Liver (tissue), 9 donors: ENCODE measurements around the gene SUGT1. TPM values are rescaled to one million over a fixed set of nuclear protein-coding genes. Genes with fewer than 3 reads are reported as not detected.
"Not testable (repeated sequence)": the region's sequence is repeated elsewhere in the genome, so short reads cannot be mapped to it uniquely, and the experiment has no call there.

ENCODE experiments used
- DNase-seq: peaks from one replicate; pipeline ENCODE4 v3.0.0-alpha.2; 2017; ENCODE audit warnings: low spot score
- H3K27ac ChIP-seq, 2 donors: one replicate each; pipeline ENCODE4 v1.7.0; 2013; ENCODE audit warnings: inconsistent platforms in 2 of 2, low read length in 2 of 2, control low read depth in 1 of 2, low read depth in 1 of 2, mild to moderate bottlenecking in 1 of 2
- H3K27me3 ChIP-seq, 4 donors: one replicate each; pipeline versions ENCODE4 v1.6.1 to v1.7.0; 2013; ENCODE audit warnings: low read length in 3 of 4, inconsistent platforms in 1 of 4, mild to moderate bottlenecking in 1 of 4, moderate library complexity in 1 of 4; ENCODE audit not compliant: control insufficient read depth in 4 of 4, insufficient read depth in 4 of 4
- H3K36me3 ChIP-seq, 4 donors: one replicate each; pipeline versions ENCODE4 v1.6.1 to v1.7.0; 2013; ENCODE audit warnings: low read length in 3 of 4, mild to moderate bottlenecking in 3 of 4, low read depth in 1 of 4, moderate library complexity in 1 of 4; ENCODE audit not compliant: control insufficient read depth in 4 of 4, insufficient read depth in 3 of 4
- H3K4me1 ChIP-seq, 4 donors: one replicate each; pipeline versions ENCODE4 v1.6.1 to v1.7.0; 2013; ENCODE audit warnings: low read length in 3 of 4, mild to moderate bottlenecking in 3 of 4, moderate library complexity in 1 of 4; ENCODE audit not compliant: control insufficient read depth in 4 of 4, insufficient read depth in 4 of 4
- H3K4me3 ChIP-seq, 3 donors: one replicate each; pipeline versions ENCODE4 v1.6.1 to v1.7.0; 2013; ENCODE audit warnings: low read length in 3 of 3, control low read depth in 1 of 3, low read depth in 1 of 3, mild to moderate bottlenecking in 1 of 3
- H3K9ac ChIP-seq, 2 donors: one replicate each; pipeline ENCODE4 v1.7.0; 2013; ENCODE audit warnings: low read length in 2 of 2, mild to moderate bottlenecking in 2 of 2, moderate library complexity in 2 of 2, control low read depth in 1 of 2, low read depth in 1 of 2
- H3K9me3 ChIP-seq, 4 donors: one replicate each; pipeline versions ENCODE4 v1.6.1 to v1.7.0; 2013; ENCODE audit warnings: low read length in 3 of 4; ENCODE audit not compliant: control insufficient read depth in 4 of 4
- EGR1 ChIP-seq, 2 donors: IDR thresholded peaks; 2 replicates each; pipeline ENCODE4 v1.6.1; 2016 to 2018; ENCODE audit warnings: antibody characterized with exemption in 2 of 2, low read depth in 2 of 2
- FOXA2 ChIP-seq: IDR thresholded peaks from 2 replicates; pipeline ENCODE4 v1.6.1; 2016; ENCODE audit warnings: antibody characterized with exemption
- GABPA ChIP-seq, 2 donors: IDR thresholded peaks in 1 of 2; conservative IDR thresholded peaks in 1 of 2; 2 replicates each; pipeline ENCODE4 v1.6.1; 2016; ENCODE audit warnings: antibody characterized with exemption in 2 of 2, mild to moderate bottlenecking in 1 of 2, moderate library complexity in 1 of 2
- JUND ChIP-seq, 2 donors: IDR thresholded peaks; 2 replicates each; pipeline ENCODE4 v1.6.1; 2016; ENCODE audit warnings: antibody characterized with exemption in 2 of 2
- RXRA ChIP-seq, 2 donors: IDR thresholded peaks; 2 replicates each; pipeline ENCODE4 v1.6.1; 2017 to 2018; ENCODE audit warnings: antibody characterized with exemption in 2 of 2, mild to moderate bottlenecking in 1 of 2
- SP1 ChIP-seq: IDR thresholded peaks from 2 replicates; pipeline ENCODE4 v1.6.1; 2018; ENCODE audit warnings: antibody characterized with exemption, mild to moderate bottlenecking
- WGBS: extraction: QIAGEN DNeasy Blood & Tissue Kit; methylation state at CpG from one replicate; pipeline ENCODE4 v1.1.7; 2013; 5-methylcytosine and 5-hydroxymethylcytosine counted together
- polyA plus RNA-seq, 2 donors: library from polyadenylated mRNA; stranded (reverse) in 1 of 2; unstranded in 1 of 2; fragments of 200-250 nt in 1 of 2; fragments of >200 nt in 1 of 2; fragmentation: Nextera tagmentation in 1 of 2; extraction: Ambion mirVana in 1 of 2; gene quantifications; one replicate each; pipeline versions ENCODE4 v1.2.1 to v1.2.3, GENCODE V29; 2013 to 2015
- total RNA-seq, 2 donors: library from RNA; depleted of rRNA; stranded (reverse); fragments of >200 nt; gene quantifications; one replicate each; pipeline ENCODE4 v1.2.3, GENCODE V29; 2014
- TF ChIP-seq, protein P1 (sequence below): fragments of 150-350 bp; IDR thresholded peaks from 2 replicates; pipeline ENCODE4 v1.5.1; 2017; ENCODE audit warnings: improper control_type of control experiment, low read depth, low read length; ENCODE audit not compliant: missing input control
- TF ChIP-seq, protein P2 (sequence below): IDR thresholded peaks from 2 replicates; pipeline ENCODE4 v1.6.1; 2016; ENCODE audit warnings: antibody characterized with exemption
- donor health status: healthy.
- donor health status: healthy.
- donor health status: healthy.
- donor health status: healthy.
- donor health status: healthy.

Gene SUGT1
- total and polyA plus RNA-seq, 4 donors: 15.5 to 24.9 (median 20.8) TPM

DNA sequence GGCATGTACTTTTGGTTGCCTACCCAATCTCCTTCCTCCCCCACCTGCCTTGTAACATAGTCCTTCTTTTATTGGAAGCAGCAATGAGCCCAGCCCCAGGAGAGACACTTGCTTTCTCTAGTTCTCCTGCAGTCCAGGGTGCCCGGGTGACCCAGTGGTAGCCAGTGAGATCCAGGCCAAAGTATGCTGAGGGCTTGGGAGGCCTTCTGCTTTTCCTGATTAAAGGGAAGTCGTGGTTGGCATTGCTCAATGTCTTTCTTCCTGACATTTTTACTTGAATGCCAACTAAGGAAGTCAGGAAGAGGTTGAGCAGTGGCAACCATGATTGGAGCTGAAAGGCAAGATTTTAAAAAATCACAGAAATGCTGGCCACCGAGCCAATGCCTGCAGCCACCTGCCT, 61.3 kb downstream of the SUGT1 start:
- WGBS: 66% methylated on average over 3 of the region's 3 CpGs

DNA sequence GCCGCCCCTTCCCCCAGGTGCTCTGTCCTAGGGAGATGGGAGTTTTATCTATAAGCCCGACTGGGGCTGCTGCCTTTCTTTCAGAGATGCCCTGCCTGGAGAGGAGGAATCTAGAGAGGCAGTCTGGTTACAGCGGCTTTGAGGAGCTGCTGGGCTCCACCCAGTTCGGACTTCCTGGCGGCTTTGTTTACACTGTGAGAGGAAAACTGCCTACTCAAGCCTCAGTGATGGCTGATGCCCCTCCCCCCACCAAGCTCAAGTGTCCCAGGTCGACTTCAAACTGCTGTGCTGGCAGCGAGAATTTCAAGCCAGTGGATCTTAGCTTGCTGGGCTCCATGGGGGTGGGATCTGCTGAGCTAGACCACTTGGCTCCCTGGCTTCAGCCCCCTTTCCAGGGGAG, 68.3 kb downstream of the SUGT1 start:
- H3K27me3 ChIP-seq, H3K36me3 ChIP-seq, H3K27ac ChIP-seq, H3K4me3 ChIP-seq, DNase-seq, H3K9ac ChIP-seq, H3K9me3 ChIP-seq, H3K4me1 ChIP-seq: not testable (repeated sequence)
- WGBS: 66% methylated on average over 7 of the region's 7 CpGs

More for the DNA sequence above, 61.3 kb downstream of the SUGT1 start:
- TF ChIP-seq, protein P1, sequence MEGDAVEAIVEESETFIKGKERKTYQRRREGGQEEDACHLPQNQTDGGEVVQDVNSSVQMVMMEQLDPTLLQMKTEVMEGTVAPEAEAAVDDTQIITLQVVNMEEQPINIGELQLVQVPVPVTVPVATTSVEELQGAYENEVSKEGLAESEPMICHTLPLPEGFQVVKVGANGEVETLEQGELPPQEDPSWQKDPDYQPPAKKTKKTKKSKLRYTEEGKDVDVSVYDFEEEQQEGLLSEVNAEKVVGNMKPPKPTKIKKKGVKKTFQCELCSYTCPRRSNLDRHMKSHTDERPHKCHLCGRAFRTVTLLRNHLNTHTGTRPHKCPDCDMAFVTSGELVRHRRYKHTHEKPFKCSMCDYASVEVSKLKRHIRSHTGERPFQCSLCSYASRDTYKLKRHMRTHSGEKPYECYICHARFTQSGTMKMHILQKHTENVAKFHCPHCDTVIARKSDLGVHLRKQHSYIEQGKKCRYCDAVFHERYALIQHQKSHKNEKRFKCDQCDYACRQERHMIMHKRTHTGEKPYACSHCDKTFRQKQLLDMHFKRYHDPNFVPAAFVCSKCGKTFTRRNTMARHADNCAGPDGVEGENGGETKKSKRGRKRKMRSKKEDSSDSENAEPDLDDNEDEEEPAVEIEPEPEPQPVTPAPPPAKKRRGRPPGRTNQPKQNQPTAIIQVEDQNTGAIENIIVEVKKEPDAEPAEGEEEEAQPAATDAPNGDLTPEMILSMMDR: no peak
- no peak for TF ChIP-seq RXRA (IDR thresholded peaks at IDR 0.05)
- no peak for TF ChIP-seq GABPA (IDR thresholded peaks at IDR 0.05 in 1 of 2, conservative IDR thresholded peaks at IDR 0.05 in 1 of 2)
- no peak for TF ChIP-seq EGR1 (IDR thresholded peaks at IDR 0.05; ENCODE audit: low read depth in 2 of 2)
- no peak for TF ChIP-seq JUND (IDR thresholded peaks at IDR 0.05)
- TF ChIP-seq FOXA2: no peak
- Histone ChIP-seq H3K27ac (no peak overlapping the region), H3K4me1 (no peaks in the 10 kb centered on the region), H3K4me3 (no peak overlapping the region), H3K9me3 (no peaks in the 10 kb centered on the region), H3K36me3 (no peaks in the 10 kb centered on the region), H3K27me3 (no peaks in the 10 kb centered on the region), H3K9ac (no peak overlapping the region)
- no peak for DNase-seq

DNA sequence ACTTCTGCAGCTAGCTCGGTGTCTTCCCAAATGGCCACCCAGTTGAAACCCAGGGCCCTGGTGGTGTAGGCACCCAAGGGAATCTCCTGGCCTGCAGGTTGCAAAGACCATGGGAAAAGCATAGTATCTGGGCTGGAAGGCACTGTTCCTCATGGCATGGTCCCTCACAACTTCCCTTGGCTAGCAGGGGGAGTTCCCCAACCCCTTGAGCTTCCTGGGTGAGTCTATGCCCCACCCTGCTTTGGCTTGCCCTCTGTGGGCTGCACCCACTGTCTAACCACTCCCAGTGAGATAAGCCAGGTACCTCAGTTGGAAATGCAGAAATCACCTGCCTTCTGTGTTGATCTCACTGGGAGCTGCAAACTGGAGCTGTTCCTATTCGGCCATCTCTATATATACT, 68.7 kb downstream of the SUGT1 start:
- not testable (repeated sequence) for DNase-seq, H3K9me3 ChIP-seq, H3K27ac ChIP-seq, H3K9ac ChIP-seq, H3K36me3 ChIP-seq, H3K4me1 ChIP-seq, H3K27me3 ChIP-seq, H3K4me3 ChIP-seq
- 91% methylated on average over 2 of the region's 2 CpGs for WGBS

DNA sequence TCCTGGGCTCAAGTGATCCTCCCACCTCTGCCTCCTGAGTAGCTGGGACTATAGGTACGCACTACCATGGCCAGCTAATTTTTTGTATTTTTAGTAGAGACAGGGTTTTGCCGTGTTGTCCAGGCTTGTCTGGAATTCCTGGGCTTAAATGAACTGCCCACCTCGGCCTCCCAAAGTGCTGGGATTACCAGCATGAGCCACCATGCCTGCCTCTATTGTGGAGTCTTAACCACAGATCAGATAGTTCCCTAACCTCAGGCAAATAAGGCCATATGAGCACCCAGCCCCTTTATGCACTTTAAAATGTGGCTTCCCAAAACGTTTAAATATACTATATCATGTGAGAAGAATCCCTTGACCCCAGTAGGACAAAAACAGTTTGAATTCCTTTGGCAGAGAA, 70.5 kb downstream of the SUGT1 start:
- Histone ChIP-seq H3K27me3 (peaks cover 0 to 2% (median 0%) of the 10 kb centered on the region in 4 donors), H3K4me1 (no peaks in the 10 kb centered on the region), H3K4me3 (no peak overlapping the region), H3K36me3 (no peaks in the 10 kb centered on the region), H3K27ac (no peak overlapping the region), H3K9ac (no peak overlapping the region), H3K9me3 (no peaks in the 10 kb centered on the region)
- WGBS: 78% methylated on average over 4 of the region's 4 CpGs
- TF ChIP-seq, protein P2, sequence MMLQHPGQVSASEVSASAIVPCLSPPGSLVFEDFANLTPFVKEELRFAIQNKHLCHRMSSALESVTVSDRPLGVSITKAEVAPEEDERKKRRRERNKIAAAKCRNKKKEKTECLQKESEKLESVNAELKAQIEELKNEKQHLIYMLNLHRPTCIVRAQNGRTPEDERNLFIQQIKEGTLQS: no peak
- TF ChIP-seq SP1: no peak
- DNase-seq: no peak
